ENCODE measurements around the gene VSTM2L.

Gene VSTM2L

GRCh38 chr20:37991157-37991866 lies 88.4 kb downstream of the VSTM2L start:
- no peak for DNase-seq

GRCh38 chr20:37991908-37992307 lies 89.0 kb downstream of the VSTM2L start:
- DNase-seq: no peak

GRCh38 chr20:37992802-37993409 lies 90.0 kb downstream of the VSTM2L start:
- no peak for DNase-seq

GRCh38 chr20:37994512-37994911 lies 91.6 kb downstream of the VSTM2L start:
- DNase-seq: no peak

All from right hindlimb (tissue), 1 donor.